Left ventricle myocardium inferior (tissue), 1 donor: ENCODE data around the gene HERPUD1. TPM values are rescaled to one million over a fixed set of nuclear protein-coding genes. Genes with fewer than 3 reads are reported as not detected.

Experiments used
- DNase-seq: peaks from one replicate; pipeline ENCODE4 v3.0.0-alpha.2; 2020
- H3K27ac ChIP-seq: fragments of 200-600 bp; replicated peaks from 2 replicates; pipeline ENCODE4 v1.8.0; 2021
- H3K27me3 ChIP-seq: fragments of 200-600 bp; 2 replicates; pipeline ENCODE4 v1.8.0; 2021; ENCODE audit warnings: low read depth
- H3K36me3 ChIP-seq: fragments of 200-600 bp; 2 replicates; pipeline ENCODE4 v1.8.0; 2021
- H3K4me1 ChIP-seq: fragments of 200-600 bp; 2 replicates; pipeline ENCODE4 v1.8.0; 2021
- H3K4me3 ChIP-seq: fragments of 200-600 bp; 2 replicates; pipeline ENCODE4 v1.8.0; 2021; ENCODE audit warnings: mild to moderate bottlenecking, moderate library complexity
- H3K9me3 ChIP-seq: fragments of 200-600 bp; replicated peaks from 2 replicates; pipeline ENCODE4 v1.8.0; 2021
- intact Hi-C: fragments of 100-400 bp; cut with micrococcal nuclease; formaldehyde crosslinking; loops from one replicate; pipeline ENCODE4 v1.11.0; 2022
- total RNA-seq: library from RNA; stranded (reverse); fragmentation: NEBNext Ultra II Directional; extraction: Animal tissue kit (Norgen Biotek cat#: 25700); gene quantifications from one replicate; pipeline ENCODE4 v1.2.1, GENCODE V29; 2021
- TF ChIP-seq, protein P1 (sequence below): fragments of 200-600 bp; IDR thresholded peaks from 2 replicates; pipeline ENCODE4 v1.8.0; 2021; ENCODE audit warnings: antibody characterized with exemption, mild to moderate bottlenecking, borderline replicate concordance
- donor health status: DM: no; HTN: yes; CAD: no; lungs with severe emphysema.

The HERPUD1 gene
- total RNA-seq, 1 donor from 2014 or later, result 119 TPM

GRCh38 chr16:56974549-56975300 lies 42.8 kb downstream of the HERPUD1 start:
- no peak overlapping the region for H3K4me3 ChIP-seq
- H3K9me3 ChIP-seq, result no peaks in the 10 kb centered on the region
- H3K36me3 ChIP-seq, result no peaks in the 10 kb centered on the region
- no peak overlapping the region for H3K27ac ChIP-seq
- H3K27me3 ChIP-seq, result no peaks in the 10 kb centered on the region
- no peak for DNase-seq
- intact Hi-C loops, result no loop called here
- H3K4me1 ChIP-seq, result peaks cover 7% of the 10 kb centered on the region
- TF ChIP-seq, protein P1, sequence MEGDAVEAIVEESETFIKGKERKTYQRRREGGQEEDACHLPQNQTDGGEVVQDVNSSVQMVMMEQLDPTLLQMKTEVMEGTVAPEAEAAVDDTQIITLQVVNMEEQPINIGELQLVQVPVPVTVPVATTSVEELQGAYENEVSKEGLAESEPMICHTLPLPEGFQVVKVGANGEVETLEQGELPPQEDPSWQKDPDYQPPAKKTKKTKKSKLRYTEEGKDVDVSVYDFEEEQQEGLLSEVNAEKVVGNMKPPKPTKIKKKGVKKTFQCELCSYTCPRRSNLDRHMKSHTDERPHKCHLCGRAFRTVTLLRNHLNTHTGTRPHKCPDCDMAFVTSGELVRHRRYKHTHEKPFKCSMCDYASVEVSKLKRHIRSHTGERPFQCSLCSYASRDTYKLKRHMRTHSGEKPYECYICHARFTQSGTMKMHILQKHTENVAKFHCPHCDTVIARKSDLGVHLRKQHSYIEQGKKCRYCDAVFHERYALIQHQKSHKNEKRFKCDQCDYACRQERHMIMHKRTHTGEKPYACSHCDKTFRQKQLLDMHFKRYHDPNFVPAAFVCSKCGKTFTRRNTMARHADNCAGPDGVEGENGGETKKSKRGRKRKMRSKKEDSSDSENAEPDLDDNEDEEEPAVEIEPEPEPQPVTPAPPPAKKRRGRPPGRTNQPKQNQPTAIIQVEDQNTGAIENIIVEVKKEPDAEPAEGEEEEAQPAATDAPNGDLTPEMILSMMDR, result no peak

DNA sequence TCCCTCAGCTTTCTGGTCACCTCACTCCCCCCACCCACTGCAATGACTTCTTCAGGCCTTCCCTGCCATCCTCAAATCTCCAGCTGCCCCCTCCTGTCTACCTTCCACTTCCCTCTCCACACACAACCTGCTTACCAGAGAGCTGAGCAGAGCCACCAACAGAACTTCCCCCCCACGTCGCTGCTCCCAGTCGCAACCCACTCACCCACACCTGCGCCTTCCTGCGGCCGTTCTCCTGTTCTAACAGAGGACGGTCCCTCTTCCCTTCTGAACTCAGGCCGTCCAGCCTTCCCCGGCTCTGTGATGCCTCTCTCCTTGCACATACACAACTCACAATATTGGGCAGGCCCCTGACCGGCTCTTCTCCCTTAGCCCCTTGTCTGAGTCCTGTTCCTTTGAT lies 43.8 kb downstream of the HERPUD1 start:
- peaks cover 7% of the 10 kb centered on the region for H3K4me1 ChIP-seq
- TF ChIP-seq, protein P1, result no peak
- no peak overlapping the region for H3K4me3 ChIP-seq
- H3K9me3 ChIP-seq, result no peaks in the 10 kb centered on the region
- H3K27ac ChIP-seq, result no peak overlapping the region
- no peaks in the 10 kb centered on the region for H3K36me3 ChIP-seq
- DNase-seq, result no peak
- intact Hi-C loops, result no loop called here
- no peaks in the 10 kb centered on the region for H3K27me3 ChIP-seq

GRCh38 chr16:56977216-56977615 lies 45.3 kb downstream of the HERPUD1 start:
- TF ChIP-seq, protein P1, result no peak
- intact Hi-C loops, result no loop called here

GRCh38 chr16:56977823-56978430 lies 46.0 kb downstream of the HERPUD1 start:
- H3K4me1 ChIP-seq, result no peaks in the 10 kb centered on the region
- no peak for DNase-seq
- intact Hi-C loops, result no loop called here

More at GRCh38 chr16:56977216-56977615, 45.3 kb downstream of the HERPUD1 start:
- Histone ChIP-seq H3K4me3 (no peak overlapping the region), H3K27me3 (no peaks in the 10 kb centered on the region), H3K9me3 (no peaks in the 10 kb centered on the region), H3K4me1 (no peaks in the 10 kb centered on the region), H3K36me3 (no peaks in the 10 kb centered on the region), H3K27ac (no peak overlapping the region)
- no peak for DNase-seq

GRCh38 chr16:56980201-56980535 lies 48.2 kb downstream of the HERPUD1 start:
- Histone ChIP-seq H3K4me1 (peaks cover 19% of the 10 kb centered on the region), H3K4me3 (no peak overlapping the region), H3K9me3 (no peaks in the 10 kb centered on the region), H3K27ac (no peak overlapping the region), H3K27me3 (no peaks in the 10 kb centered on the region), H3K36me3 (no peaks in the 10 kb centered on the region)
- TF ChIP-seq, protein P1, result no peak
- no peak for DNase-seq
- intact Hi-C loops, result no loop called here

More at GRCh38 chr16:56977823-56978430, 46.0 kb downstream of the HERPUD1 start:
- Histone ChIP-seq H3K36me3 (no peaks in the 10 kb centered on the region), H3K9me3 (no peaks in the 10 kb centered on the region), H3K4me3 (no peak overlapping the region), H3K27me3 (no peaks in the 10 kb centered on the region), H3K27ac (no peak overlapping the region)
- TF ChIP-seq, protein P1, result no peak
